Upper lobe of right lung (tissue), 1 donor: Measurements from ENCODE around the gene TMEM240. TPM values are rescaled to one million over a fixed set of nuclear protein-coding genes. Genes with fewer than 3 reads are reported as not detected.

Source experiments
- ATAC-seq: fragments of 200-7000 bp; cut with Tn5 transposase; one replicate; pipeline ENCODE4 v1.9.1; 2020; ENCODE audit warnings: mild to moderate bottlenecking, moderate library complexity
- DNase-seq: peaks from one replicate; pipeline ENCODE4 v3.0.0-alpha.2; 2020
- H3K27ac ChIP-seq: fragments of 200-600 bp; one replicate; pipeline ENCODE4 v1.8.0; 2022
- H3K27me3 ChIP-seq: fragments of 200-600 bp; one replicate; pipeline ENCODE4 v1.8.0; 2022; ENCODE audit warnings: mild to moderate bottlenecking
- H3K36me3 ChIP-seq: fragments of 200-600 bp; one replicate; pipeline ENCODE4 v1.8.0; 2022
- H3K4me1 ChIP-seq: fragments of 200-600 bp; one replicate; pipeline ENCODE4 v1.8.0; 2022
- H3K4me3 ChIP-seq: fragments of 200-600 bp; one replicate; pipeline ENCODE4 v1.8.0; 2022; ENCODE audit warnings: mild to moderate bottlenecking
- H3K9me3 ChIP-seq: fragments of 200-600 bp; one replicate; pipeline ENCODE4 v1.8.0; 2022
- CTCF ChIP-seq: fragments of 200-600 bp; IDR thresholded peaks from one replicate; pipeline ENCODE4 v1.8.0; 2022; ENCODE audit warnings: antibody characterized with exemption
- intact Hi-C: fragments of 100-400 bp; cut with DNase I; formaldehyde crosslinking; loops from one replicate; pipeline ENCODE4 v1.11.0; 2022
- total RNA-seq: library from RNA; stranded (reverse); fragmentation: NEBNext Ultra II Directional; extraction: Animal tissue kit (Norgen Biotek cat#: 25700); gene quantifications from one replicate; pipeline ENCODE4 v1.2.1, GENCODE V29; 2021
- donor health status: DM: no; HTN: yes; CAD: no; lungs with severe emphysema.

Gene TMEM240
- total RNA-seq, 1 donor from 2014 or later, result 2.9 TPM

GRCh38 chr1:1574721-1575537 is 34.5 kb upstream of the TMEM240 start, which contains the start of gene SSU72:
Gene SSU72 (minus strand): TSS chr1:1574863. CDS start chr1:1574557, 306 bp downstream.
- no peak for TF ChIP-seq CTCF
- Histone ChIP-seq H3K4me3 (peak within 1 kb of the TSS; percentile 98), H3K27me3 (no peaks in the 10 kb centered on the region), H3K4me1 (peaks cover 20% of the 10 kb centered on the region), H3K27ac (peak within 1 kb of the TSS; percentile 99), H3K36me3 (peaks cover 9% of the 10 kb centered on the region), H3K9me3 (no peaks in the 10 kb centered on the region)
- DNase-seq (peak; percentile 96), ATAC-seq (peak; percentile 95)
- intact Hi-C loops, result no loop called here

GRCh38 chr1:1573843-1574720 is 33.7 kb upstream of the TMEM240 start:
- intact Hi-C loops, result no loop called here
- ATAC-seq (peak; percentile 83), DNase-seq (peak; percentile 86)
- Histone ChIP-seq H3K9me3 (no peaks in the 10 kb centered on the region), H3K4me3 (peak overlapping the region; percentile 98), H3K4me1 (peaks cover 29% of the 10 kb centered on the region), H3K27me3 (no peaks in the 10 kb centered on the region), H3K27ac (peak overlapping the region; percentile 99), H3K36me3 (peaks cover 14% of the 10 kb centered on the region)
- TF ChIP-seq CTCF, result peak; percentile 14

GRCh38 chr1:1569341-1569740 is 28.9 kb upstream of the TMEM240 start:
- no peaks in the 10 kb centered on the region for H3K27me3 ChIP-seq
- DNase-seq, result no peak
- H3K4me1 ChIP-seq, result peaks cover 44% of the 10 kb centered on the region
- intact Hi-C loops, result no loop called here
- no peak for ATAC-seq
- no peaks in the 10 kb centered on the region for H3K9me3 ChIP-seq
- no peak overlapping the region for H3K4me3 ChIP-seq
- no peak overlapping the region for H3K27ac ChIP-seq
- TF ChIP-seq CTCF, result no peak
- H3K36me3 ChIP-seq, result peaks cover 20% of the 10 kb centered on the region

GRCh38 chr1:1567891-1568291 is 27.5 kb upstream of the TMEM240 start:
- H3K4me3 ChIP-seq, result no peak overlapping the region
- no peak overlapping the region for H3K27ac ChIP-seq
- no peak for ATAC-seq
- H3K36me3 ChIP-seq, result peaks cover 34% of the 10 kb centered on the region
- DNase-seq, result no peak
- no peaks in the 10 kb centered on the region for H3K9me3 ChIP-seq
- intact Hi-C loops, result no loop called here
- no peak for TF ChIP-seq CTCF
- peaks cover 38% of the 10 kb centered on the region for H3K4me1 ChIP-seq
- no peaks in the 10 kb centered on the region for H3K27me3 ChIP-seq

GRCh38 chr1:1567152-1567875 is 26.9 kb upstream of the TMEM240 start:
- no peak for TF ChIP-seq CTCF
- intact Hi-C loops, result no loop called here
- H3K9me3 ChIP-seq, result no peaks in the 10 kb centered on the region
- H3K27me3 ChIP-seq, result no peaks in the 10 kb centered on the region
- peaks cover 40% of the 10 kb centered on the region for H3K36me3 ChIP-seq
- no peak overlapping the region for H3K4me3 ChIP-seq
- no peak for DNase-seq
- H3K27ac ChIP-seq, result no peak overlapping the region
- H3K4me1 ChIP-seq, result peaks cover 32% of the 10 kb centered on the region
- ATAC-seq, result no peak
